H1 (cell line): ENCODE results near the gene AGAP1. TPM values are rescaled to one million over a fixed set of nuclear protein-coding genes. Genes with fewer than 3 reads are reported as not detected.

Experiments used
- CHD2 ChIP-seq: IDR thresholded peaks from 2 replicates; pipeline ENCODE4 v1.6.1; 2012; ENCODE audit warnings: low read length, improper control_type of control experiment
- polyA plus RNA-seq, 7 experiments: library from polyadenylated mRNA; depleted of rRNA in 3 of 7; stranded (reverse) in 5 of 7; unstranded in 2 of 7; fragments of >200 nt in 5 of 7; fragments of 200-250 nt in 2 of 7; gene quantifications; 1 replicate in 5 of 7; 2 replicates in 1 of 7; 4 replicates in 1 of 7; pipeline versions ENCODE4 v1.2.1 to v1.2.3, GENCODE V29; 2011 to 2013; ENCODE audit warnings: missing spikeins in 2 of 7, mixed read lengths in 2 of 7
- total RNA-seq: library from RNA; stranded (reverse); fragmentation: NEBNext Ultra II Directional; extraction: Animal tissue kit (Norgen Biotek cat#: 25700); gene quantifications from 2 replicates; pipeline ENCODE4 v1.2.1, GENCODE V29; 2021

The AGAP1 gene
- total and polyA plus RNA-seq, 2 of the 8 experiments (the other 6 are each of a cell fraction or from before 2014, with no cell fraction given): 18.1 to 39.4 TPM

GRCh38 chr2:235843591-235844395, 349.9 kb downstream of the AGAP1 start (continued):
- no peak for TF ChIP-seq CHD2
